GM23338 (cell line): ENCODE results near the gene BAD.

Experiments
- CREB1 ChIP-seq: fragments of 250-450 bp; sonication (Bioruptor Pico); IDR thresholded peaks from 2 replicates; pipeline ENCODE4 v1.5.0; 2020; ENCODE audit warnings: low read depth, mild to moderate bottlenecking, moderate library complexity
- CTCF ChIP-seq, 2 experiments: fragments of 200-600 bp in 1 of 2; sonication (generic) in 1 of 2; conservative IDR thresholded peaks; 2 replicates each; pipeline versions ENCODE4 v1.5.1 to v1.6.1; 2016 to 2017; ENCODE audit warnings: antibody characterized with exemption in 2 of 2, low read depth in 2 of 2, mild to moderate bottlenecking in 2 of 2, moderate library complexity in 1 of 2
- EZH2 ChIP-seq: fragments of 200-600 bp; sonication (generic); IDR thresholded peaks from one replicate; pipeline ENCODE4 v1.8.0; 2017; ENCODE audit warnings: antibody characterized with exemption, mild to moderate bottlenecking, low read depth; ENCODE audit not compliant: unreplicated experiment
- EZH2phosphoT487 ChIP-seq: fragments of 200-600 bp; sonication (generic); IDR thresholded peaks from one replicate; pipeline ENCODE4 v1.8.1; 2018; ENCODE audit warnings: antibody characterized with exemption; ENCODE audit not compliant: unreplicated experiment
- JUNB ChIP-seq: IDR thresholded peaks from one replicate; pipeline ENCODE4 v1.6.1; 2016; ENCODE audit warnings: antibody characterized with exemption; ENCODE audit not compliant: unreplicated experiment
- POLR2AphosphoS5 ChIP-seq: IDR thresholded peaks from 2 replicates; pipeline ENCODE4 v1.6.1; 2016; ENCODE audit warnings: antibody characterized with exemption, low read depth
- REST ChIP-seq: IDR thresholded peaks from one replicate; pipeline ENCODE4 v1.6.1; 2018; ENCODE audit warnings: antibody characterized with exemption; ENCODE audit not compliant: unreplicated experiment
- ZNF114 ChIP-seq: fragments of 250-450 bp; sonication (Bioruptor Pico); IDR thresholded peaks from 2 replicates; pipeline ENCODE4 v1.5.0; 2020; ENCODE audit warnings: mild to moderate bottlenecking, moderate library complexity
- ZNF331 ChIP-seq: fragments of 250-450 bp; sonication (Bioruptor Pico); IDR thresholded peaks from 2 replicates; pipeline ENCODE4 v1.5.0; 2020; ENCODE audit warnings: low read depth, mild to moderate bottlenecking, moderate library complexity

GRCh38 chr11:64275031-64275800 lies 9.2 kb downstream of the BAD start:
- no peak for TF ChIP-seq CTCF (conservative IDR thresholded peaks at IDR 0.05; ENCODE audit: low read depth in 2 of 2)
- TF ChIP-seq REST, result no peak
- no peak for TF ChIP-seq EZH2
- TF ChIP-seq EZH2phosphoT487, result no peak
- no peak for TF ChIP-seq POLR2AphosphoS5
- TF ChIP-seq CREB1 (CRISPR knock-in tag), result no peak
- TF ChIP-seq JUNB, result no peak
- no peak for TF ChIP-seq ZNF114
- TF ChIP-seq ZNF331, result no peak
